ENCODE data around the gene CDH5.
"Not testable (repeated sequence)": the region's sequence is repeated elsewhere in the genome, so short reads cannot be mapped to it uniquely, and the experiment has no call there.

The CDH5 gene

DNA sequence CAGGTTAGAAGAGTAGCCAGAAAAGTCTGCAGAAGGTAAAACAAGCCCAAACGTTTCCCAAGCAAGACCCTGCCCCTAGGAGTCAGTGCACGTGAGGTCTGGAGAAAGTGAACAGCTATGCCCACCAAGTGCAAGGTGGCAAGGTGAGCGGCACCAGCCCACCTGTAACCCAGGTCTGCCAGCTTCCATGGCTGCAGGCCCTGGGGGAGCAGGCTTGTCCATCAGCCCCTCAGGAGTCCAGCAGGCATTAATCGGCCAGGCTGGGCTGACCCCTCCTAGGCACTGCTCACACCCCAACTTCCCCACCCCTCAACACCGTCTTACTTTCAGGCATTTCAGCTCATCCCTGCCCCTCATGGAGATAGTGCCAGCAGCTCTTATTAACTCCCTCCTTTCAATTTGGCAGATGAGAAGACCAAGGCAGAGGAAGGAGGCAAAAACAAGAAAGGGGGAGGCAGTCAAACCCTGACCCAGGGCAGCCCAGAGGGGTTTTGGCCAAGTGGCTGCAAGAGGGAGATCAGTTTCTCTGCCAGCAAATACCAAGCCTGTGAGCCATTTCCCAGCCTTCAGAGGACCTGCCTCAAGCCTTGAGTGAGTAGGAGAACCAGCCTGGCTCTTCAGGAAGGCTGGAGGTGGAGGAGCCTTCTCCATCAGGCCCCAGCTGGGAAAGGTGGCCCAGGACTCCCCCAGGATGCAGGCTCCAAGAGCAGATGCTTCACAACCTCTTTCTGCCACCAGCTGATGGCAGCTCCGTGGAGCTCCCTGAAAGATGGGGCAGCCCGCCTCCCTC lies 75.3 kb downstream of the CDH5 start:
- DNase-seq: no peak

DNA sequence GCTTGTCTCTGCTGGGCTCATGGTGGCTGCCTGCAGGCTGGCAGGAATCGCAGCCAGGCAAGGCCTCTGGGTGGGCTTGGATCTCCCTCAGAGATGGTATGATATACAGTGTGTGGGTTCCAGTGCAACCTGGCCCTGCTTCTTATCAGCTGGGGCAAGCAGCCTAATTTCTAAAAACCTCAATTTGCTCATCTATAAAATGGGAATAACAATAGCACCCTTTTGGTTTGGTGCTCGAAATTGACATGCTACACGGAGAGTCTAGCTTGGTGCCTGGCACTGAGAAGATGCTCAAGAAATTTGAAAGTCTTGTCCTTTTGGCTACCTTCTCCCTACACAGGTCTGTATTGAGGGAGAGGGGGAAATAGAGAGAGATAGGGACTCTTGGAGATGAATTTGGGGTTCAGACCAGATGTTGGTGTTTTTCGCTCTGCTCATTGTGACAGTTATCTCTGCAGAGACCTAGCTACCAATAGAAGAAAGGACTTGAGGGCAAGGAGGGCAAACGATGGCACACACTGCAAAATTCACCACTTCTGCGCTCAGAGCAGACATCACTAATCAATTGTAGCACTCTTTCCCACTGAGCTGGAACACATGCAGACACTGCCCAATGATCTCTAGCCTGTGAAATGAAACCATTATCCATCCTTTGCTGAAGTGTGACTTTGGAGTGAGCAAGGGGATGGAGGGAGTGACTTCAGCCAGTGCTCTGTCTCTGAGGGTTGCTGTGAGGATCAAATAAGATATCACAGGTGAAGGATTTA lies 76.2 kb downstream of the CDH5 start:
- DNase-seq: no peak

DNA sequence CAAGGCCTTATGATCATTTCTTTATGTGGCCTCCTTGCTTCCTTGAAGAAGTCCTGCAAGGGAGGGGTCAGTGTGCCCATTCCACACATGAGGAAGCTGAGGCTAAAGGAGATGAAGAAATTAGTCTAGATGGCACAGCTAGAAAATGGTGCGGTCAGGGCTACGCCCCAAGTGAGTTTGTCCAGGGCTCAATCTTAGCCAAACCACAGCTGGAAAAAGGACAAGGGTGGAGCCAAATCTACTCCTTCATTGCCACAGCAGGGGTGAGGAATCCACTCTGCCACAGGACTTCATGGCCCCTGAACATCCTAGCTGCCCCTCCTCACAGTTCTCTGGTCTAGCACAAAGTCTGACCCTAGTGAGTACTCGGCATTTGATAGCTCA lies 76.8 kb downstream of the CDH5 start:
- no peak for DNase-seq

DNA sequence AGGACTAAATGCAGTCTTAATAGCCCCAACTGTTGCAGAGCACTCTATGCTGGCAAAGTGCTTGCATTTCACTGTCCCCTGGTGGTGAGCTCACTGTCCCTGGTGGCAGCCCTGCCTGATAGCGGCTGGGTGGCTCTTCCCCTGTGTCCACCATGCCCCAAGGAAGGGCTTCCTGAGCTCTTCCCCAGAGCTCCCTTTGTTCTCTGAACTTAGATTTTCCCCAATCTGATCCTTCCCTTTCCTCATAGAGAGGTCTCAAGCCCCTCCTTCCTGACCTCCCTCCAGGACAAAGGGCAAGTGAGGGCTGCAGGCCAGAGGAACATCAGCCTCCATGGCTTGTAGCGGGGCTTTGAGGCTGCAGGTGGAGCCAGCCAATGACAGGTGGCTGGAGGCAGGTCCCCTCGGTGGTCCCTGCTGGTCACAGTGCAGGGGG lies 77.6 kb downstream of the CDH5 start:
- DNase-seq: no peak

DNA sequence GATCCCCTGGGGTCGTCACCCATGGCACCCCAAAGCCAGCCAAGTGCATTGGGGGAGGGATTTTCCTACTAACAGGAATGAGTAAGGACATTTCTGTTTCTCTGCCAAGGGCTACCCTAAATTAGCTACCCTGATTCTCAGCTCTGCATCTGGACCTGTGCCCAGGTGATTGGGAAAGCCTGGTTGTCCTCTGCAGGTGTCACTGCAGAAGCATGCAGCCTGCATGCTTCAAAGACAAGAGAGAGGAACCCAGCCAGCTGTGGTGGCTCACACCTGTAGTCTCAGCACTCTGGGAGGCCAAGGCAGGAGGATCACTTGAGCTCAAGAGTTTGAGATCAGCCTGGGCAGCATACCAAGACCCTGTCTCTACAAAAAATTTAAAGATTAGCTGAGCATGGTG lies 80.2 kb downstream of the CDH5 start:
- DNase-seq: no peak

DNA sequence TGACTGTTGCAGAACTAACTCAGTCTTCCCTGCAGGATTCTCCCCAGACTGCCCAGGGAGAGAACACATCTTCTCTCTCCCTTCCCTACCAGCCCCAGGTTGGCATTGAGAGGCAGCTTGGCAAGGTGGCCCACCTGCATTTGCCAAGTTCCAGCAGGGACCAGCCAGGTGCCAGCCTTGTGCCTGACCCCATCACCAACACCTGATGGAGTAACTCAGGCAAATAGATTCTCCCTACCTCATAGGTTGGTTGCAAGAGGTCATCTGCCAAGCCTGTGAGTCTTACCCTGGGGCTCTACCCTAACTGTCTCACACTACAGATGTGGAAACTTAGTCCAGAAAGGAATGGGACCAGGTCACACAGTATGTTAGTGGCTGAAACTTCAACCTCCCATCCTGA lies 81.0 kb downstream of the CDH5 start:
- no peak for DNase-seq

DNA sequence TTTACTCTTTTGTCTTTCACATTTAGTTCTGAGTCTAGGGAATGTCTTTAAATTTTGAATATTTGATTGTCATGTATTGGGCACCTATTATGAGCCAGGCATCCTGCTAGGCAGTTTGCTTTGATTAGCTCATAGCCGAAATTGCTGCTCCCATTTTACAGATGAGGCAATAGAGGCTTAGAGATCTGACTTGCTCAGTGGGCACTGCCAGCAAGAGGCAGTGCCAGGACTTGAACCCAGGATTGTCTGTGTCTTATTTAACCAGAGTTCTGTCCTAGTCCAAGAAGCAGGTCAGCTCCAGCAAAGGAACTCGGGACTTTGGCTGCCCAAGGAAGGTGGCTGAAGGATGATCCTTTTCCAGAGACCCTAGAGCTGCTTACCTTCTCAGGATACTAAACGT lies 85.1 kb downstream of the CDH5 start:
- no peak for DNase-seq

DNA sequence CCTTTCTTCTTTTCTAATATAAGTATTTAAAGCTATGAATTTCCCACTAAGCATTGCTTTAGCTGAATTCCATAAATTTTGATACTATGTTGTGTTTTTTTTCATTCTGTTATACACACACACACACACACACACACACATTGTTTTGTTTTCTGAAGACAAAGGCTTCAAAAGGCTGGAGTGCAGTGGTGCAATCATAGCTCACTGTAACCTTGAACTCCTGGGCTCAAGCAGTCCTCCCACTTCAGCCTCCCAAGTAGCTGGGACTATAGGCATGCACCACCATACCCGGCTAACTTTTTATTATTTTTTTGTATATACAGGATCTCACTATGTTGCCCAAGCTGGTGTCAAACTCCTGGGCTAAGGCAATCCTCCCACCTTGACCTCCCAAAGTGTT lies 86.7 kb downstream of the CDH5 start:
- not testable (repeated sequence) for DNase-seq

All from effector CD4-positive, alpha-beta T cell (primary cell).